GM18520 (cell line): ENCODE data around the gene AZI2.

Source experiments
- ATAC-seq: cut with Tn5 transposase; IDR thresholded peaks from one replicate; pipeline ENCODE4 v1.9.1; 2021; ENCODE audit not compliant: unreplicated experiment

AZI2 gene

GRCh38 chr3:28348629-28349468 lies at the start of gene AZI2, which contains the start of gene ZCWPW2:
TSS of gene AZI2 (minus strand) at chr3:28348824. CDS start at chr3:28340617, 8,207 bp downstream.
TSS of gene ZCWPW2 (plus strand) at chr3:28348721. CDS start at chr3:28413069, 64,348 bp downstream.
- peak; percentile 83 for ATAC-seq

GRCh38 chr3:28388978-28389377 lies 40.4 kb upstream of the AZI2 start:
- no peak for ATAC-seq

GRCh38 chr3:28386049-28386448 lies 37.4 kb upstream of the AZI2 start:
- ATAC-seq = no peak

GRCh38 chr3:28376424-28376823 lies 27.8 kb upstream of the AZI2 start:
- ATAC-seq = no peak

- no peak for ATAC-seq
Observed at GRCh38 chr3:28349469-28350000, 911 bp upstream of the AZI2 start.

- ATAC-seq = no peak
Observed at GRCh38 chr3:28348265-28348628, 377 bp downstream of the AZI2 start.

GRCh38 chr3:28347374-28348264 lies 1.0 kb downstream of the AZI2 start:
- no peak for ATAC-seq

GRCh38 chr3:28345690-28346089 lies 2.9 kb downstream of the AZI2 start:
- ATAC-seq = no peak

- no peak for ATAC-seq
Observed at GRCh38 chr3:28343144-28343543, 5.5 kb downstream of the AZI2 start.

GRCh38 chr3:28337230-28337629 lies 11.4 kb downstream of the AZI2 start:
- no peak for ATAC-seq

- no peak for ATAC-seq
Observed at GRCh38 chr3:28335246-28335645, 13.4 kb downstream of the AZI2 start.

GRCh38 chr3:28334552-28334951 lies 14.1 kb downstream of the AZI2 start:
- no peak for ATAC-seq

GRCh38 chr3:28328188-28329151 lies 20.2 kb downstream of the AZI2 start:
- ATAC-seq = no peak

GRCh38 chr3:28326458-28326926 lies 22.1 kb downstream of the AZI2 start:
- ATAC-seq = peak; percentile 93

- ATAC-seq = no peak
Observed at GRCh38 chr3:28322464-28322863, 26.2 kb downstream of the AZI2 start.

GRCh38 chr3:28320981-28321380 lies 27.6 kb downstream of the AZI2 start:
- no peak for ATAC-seq

GRCh38 chr3:28317438-28318022 lies 31.1 kb downstream of the AZI2 start:
- peak; percentile 76 for ATAC-seq

GRCh38 chr3:28316226-28316625 lies 32.4 kb downstream of the AZI2 start:
- ATAC-seq = no peak

GRCh38 chr3:28315711-28316110 lies 32.9 kb downstream of the AZI2 start:
- ATAC-seq = no peak

- ATAC-seq = no peak
Observed at GRCh38 chr3:28308196-28308595, 40.4 kb downstream of the AZI2 start.
